Parathyroid adenoma (tissue), 2 donors: ENCODE results near the gene PLCL1.

Experiments used
- H2AFZ ChIP-seq: fragments of 300-600 bp; sonication (generic); one replicate; pipeline ENCODE4 v1.7.0; 2017; ENCODE audit warnings: antibody characterized with exemption, mild to moderate bottlenecking
- H3K27ac ChIP-seq: fragments of 300-600 bp; sonication (generic); one replicate; pipeline ENCODE4 v1.7.0; 2017
- H3K27me3 ChIP-seq: fragments of 300-600 bp; sonication (generic); one replicate; pipeline ENCODE4 v1.7.0; 2017; ENCODE audit warnings: low read length; ENCODE audit not compliant: control insufficient read depth, insufficient read depth
- H3K36me3 ChIP-seq: fragments of 300-600 bp; sonication (generic); one replicate; pipeline ENCODE4 v1.7.0; 2017; ENCODE audit warnings: low read length; ENCODE audit not compliant: control insufficient read depth, insufficient read depth
- H3K4me1 ChIP-seq: fragments of 300-600 bp; sonication (generic); one replicate; pipeline ENCODE4 v1.7.0; 2017; ENCODE audit warnings: control low read depth
- H3K4me2 ChIP-seq: fragments of 300-600 bp; sonication (generic); one replicate; pipeline ENCODE4 v1.7.0; 2017; ENCODE audit warnings: low read length
- H3K4me3 ChIP-seq: fragments of 300-600 bp; sonication (generic); one replicate; pipeline ENCODE4 v1.7.0; 2017; ENCODE audit warnings: low read depth, low read length
- H3K79me2 ChIP-seq: fragments of 300-600 bp; sonication (generic); one replicate; pipeline ENCODE4 v1.7.0; 2017; ENCODE audit warnings: control low read depth
- H3K9ac ChIP-seq: fragments of 300-600 bp; sonication (generic); one replicate; pipeline ENCODE4 v1.7.0; 2017; ENCODE audit warnings: mild to moderate bottlenecking
- H3K9me3 ChIP-seq: fragments of 300-600 bp; sonication (generic); one replicate; pipeline ENCODE4 v1.7.0; 2017; ENCODE audit warnings: low read length; ENCODE audit not compliant: control insufficient read depth
- TF ChIP-seq, protein P1 (sequence below): fragments of 300-600 bp; sonication (generic); IDR thresholded peaks from one replicate; pipeline ENCODE4 v1.7.0; 2017; ENCODE audit warnings: antibody characterized with exemption, mild to moderate bottlenecking
- donor health status: primary hyperparathyroidism.

Gene PLCL1

GRCh38 chr2:198040835-198041234 lies 236.4 kb downstream of the PLCL1 start:
- no peak overlapping the region for H2AFZ ChIP-seq
- H3K27ac ChIP-seq, result no peak overlapping the region
- H3K4me2 ChIP-seq, result no peak overlapping the region
- no peak overlapping the region for H3K9ac ChIP-seq
- H3K36me3 ChIP-seq, result no peaks in the 10 kb centered on the region
- no peaks in the 10 kb centered on the region for H3K27me3 ChIP-seq
- no peaks in the 10 kb centered on the region for H3K9me3 ChIP-seq
- TF ChIP-seq, protein P1, sequence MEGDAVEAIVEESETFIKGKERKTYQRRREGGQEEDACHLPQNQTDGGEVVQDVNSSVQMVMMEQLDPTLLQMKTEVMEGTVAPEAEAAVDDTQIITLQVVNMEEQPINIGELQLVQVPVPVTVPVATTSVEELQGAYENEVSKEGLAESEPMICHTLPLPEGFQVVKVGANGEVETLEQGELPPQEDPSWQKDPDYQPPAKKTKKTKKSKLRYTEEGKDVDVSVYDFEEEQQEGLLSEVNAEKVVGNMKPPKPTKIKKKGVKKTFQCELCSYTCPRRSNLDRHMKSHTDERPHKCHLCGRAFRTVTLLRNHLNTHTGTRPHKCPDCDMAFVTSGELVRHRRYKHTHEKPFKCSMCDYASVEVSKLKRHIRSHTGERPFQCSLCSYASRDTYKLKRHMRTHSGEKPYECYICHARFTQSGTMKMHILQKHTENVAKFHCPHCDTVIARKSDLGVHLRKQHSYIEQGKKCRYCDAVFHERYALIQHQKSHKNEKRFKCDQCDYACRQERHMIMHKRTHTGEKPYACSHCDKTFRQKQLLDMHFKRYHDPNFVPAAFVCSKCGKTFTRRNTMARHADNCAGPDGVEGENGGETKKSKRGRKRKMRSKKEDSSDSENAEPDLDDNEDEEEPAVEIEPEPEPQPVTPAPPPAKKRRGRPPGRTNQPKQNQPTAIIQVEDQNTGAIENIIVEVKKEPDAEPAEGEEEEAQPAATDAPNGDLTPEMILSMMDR, result no peak
- no peak overlapping the region for H3K4me3 ChIP-seq
- H3K79me2 ChIP-seq, result no peaks in the 10 kb centered on the region
- H3K4me1 ChIP-seq, result no peaks in the 10 kb centered on the region

- Histone ChIP-seq H3K9ac (no peak overlapping the region), H3K79me2 (no peaks in the 10 kb centered on the region), H3K36me3 (no peaks in the 10 kb centered on the region), H3K27me3 (no peaks in the 10 kb centered on the region), H3K4me1 (no peaks in the 10 kb centered on the region), H3K27ac (no peak overlapping the region), H2AFZ (no peak overlapping the region), H3K4me2 (no peak overlapping the region), H3K9me3 (no peaks in the 10 kb centered on the region), H3K4me3 (no peak overlapping the region)
- TF ChIP-seq, protein P1, result no peak
These were observed 237.8 kb downstream of the PLCL1 start for GRCh38 chr2:198042189-198042588.

DNA sequence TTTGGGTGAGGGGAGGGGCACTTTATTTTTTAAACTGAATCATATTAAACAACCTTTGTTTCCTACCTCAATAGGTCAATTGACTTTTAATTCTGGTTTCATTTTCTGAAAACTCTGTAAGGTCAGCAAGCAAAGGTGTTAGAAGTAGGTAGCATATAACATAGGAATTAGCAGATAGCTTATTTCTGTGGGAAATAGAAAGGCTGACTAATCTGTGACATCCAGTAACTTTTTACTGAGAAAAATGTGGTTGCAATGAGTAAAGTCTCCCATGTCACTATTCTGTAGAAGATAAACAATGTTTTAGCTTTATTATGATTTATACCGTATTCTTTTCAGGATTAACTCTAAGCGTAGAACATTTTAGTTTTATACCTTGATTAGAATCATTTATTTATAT lies 240.4 kb downstream of the PLCL1 start:
- Histone ChIP-seq H2AFZ (no peak overlapping the region), H3K4me3 (no peak overlapping the region), H3K36me3 (no peaks in the 10 kb centered on the region), H3K27me3 (no peaks in the 10 kb centered on the region), H3K4me1 (no peaks in the 10 kb centered on the region), H3K79me2 (no peaks in the 10 kb centered on the region), H3K9ac (no peak overlapping the region), H3K4me2 (no peak overlapping the region), H3K9me3 (no peaks in the 10 kb centered on the region), H3K27ac (no peak overlapping the region)
- TF ChIP-seq, protein P1, result no peak

DNA sequence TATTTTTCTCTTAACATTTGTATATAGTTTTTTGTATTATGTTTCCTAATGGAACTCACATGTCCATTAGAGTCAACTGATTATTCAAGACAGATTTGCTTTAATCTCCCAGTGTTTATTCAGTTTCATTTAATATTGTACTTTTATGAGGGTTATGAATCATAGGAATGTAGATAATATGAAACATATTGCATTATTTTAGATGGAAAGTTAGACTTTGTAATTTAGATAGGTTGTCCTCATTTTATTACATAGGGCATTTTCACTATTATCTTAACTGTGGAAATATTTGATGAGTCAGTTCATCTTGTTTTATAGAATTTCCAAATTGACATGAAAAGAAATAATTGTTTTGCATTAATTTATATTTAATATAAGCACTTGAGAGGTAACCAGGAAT lies 240.8 kb downstream of the PLCL1 start:
- Histone ChIP-seq H3K9me3 (no peaks in the 10 kb centered on the region), H3K27me3 (no peaks in the 10 kb centered on the region), H3K79me2 (no peaks in the 10 kb centered on the region), H3K4me1 (no peaks in the 10 kb centered on the region), H3K9ac (no peak overlapping the region), H3K4me3 (no peak overlapping the region), H2AFZ (no peak overlapping the region), H3K4me2 (no peak overlapping the region), H3K27ac (no peak overlapping the region), H3K36me3 (no peaks in the 10 kb centered on the region)
- TF ChIP-seq, protein P1, result no peak

DNA sequence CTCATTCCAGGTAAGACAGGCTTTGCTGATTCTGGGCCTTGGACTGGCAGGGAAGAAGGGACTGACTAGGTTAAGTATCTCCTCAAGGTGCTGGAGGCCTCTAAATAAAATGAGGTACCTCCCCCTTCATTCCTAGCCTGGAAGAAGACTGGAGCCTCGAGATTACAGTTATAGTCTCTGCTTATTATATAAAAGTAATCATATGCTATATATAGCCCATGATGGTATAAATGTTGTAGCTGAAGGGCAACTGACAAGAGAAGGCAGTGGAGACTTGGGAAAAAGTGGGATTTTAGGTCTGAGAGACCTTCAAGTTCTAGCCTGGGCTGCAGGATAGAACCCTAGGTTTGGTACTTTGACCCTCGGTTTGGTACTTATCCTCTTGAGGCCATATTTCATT lies 248.3 kb downstream of the PLCL1 start:
- no peak overlapping the region for H2AFZ ChIP-seq
- H3K9ac ChIP-seq, result no peak overlapping the region
- H3K36me3 ChIP-seq, result no peaks in the 10 kb centered on the region
- TF ChIP-seq, protein P1, result no peak
- peaks cover 16% of the 10 kb centered on the region for H3K4me1 ChIP-seq
- H3K9me3 ChIP-seq, result no peaks in the 10 kb centered on the region
- no peak overlapping the region for H3K4me2 ChIP-seq
- H3K27me3 ChIP-seq, result no peaks in the 10 kb centered on the region
- no peak overlapping the region for H3K27ac ChIP-seq
- no peaks in the 10 kb centered on the region for H3K79me2 ChIP-seq
- H3K4me3 ChIP-seq, result no peak overlapping the region
